HG02981 (cell line): ENCODE measurements around the gene TSN.
"Not testable (repeated sequence)": the region's sequence is repeated elsewhere in the genome, so short reads cannot be mapped to it uniquely, and the experiment has no call there.

Experiments
- ATAC-seq: cut with Tn5 transposase; IDR thresholded peaks from one replicate; pipeline ENCODE4 v1.9.1; 2021; ENCODE audit warnings: mild to moderate bottlenecking, moderate library complexity; ENCODE audit not compliant: unreplicated experiment

The TSN gene

GRCh38 chr2:121796239-121796638 is 40.8 kb downstream of the TSN start:
- ATAC-seq: peak; percentile 95

DNA sequence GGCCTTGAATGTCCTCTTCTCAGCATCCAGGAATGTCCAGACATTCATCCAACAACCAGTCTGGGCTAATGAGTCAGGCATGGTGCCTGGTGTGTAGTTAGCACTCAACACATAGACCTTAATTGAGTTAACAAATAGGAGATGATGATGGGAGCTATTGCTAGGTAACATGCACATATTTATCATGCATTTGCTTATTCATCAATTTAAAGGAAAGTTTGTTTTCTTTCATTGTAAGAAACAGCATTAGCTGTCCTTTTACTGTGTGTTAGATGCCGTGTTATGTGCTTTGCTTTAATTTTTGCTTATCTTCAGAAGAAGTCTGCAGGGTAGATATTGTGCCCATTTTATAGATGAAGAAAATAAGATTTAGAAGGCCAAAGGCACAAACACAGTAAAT is 43.2 kb downstream of the TSN start:
- ATAC-seq: no peak

DNA sequence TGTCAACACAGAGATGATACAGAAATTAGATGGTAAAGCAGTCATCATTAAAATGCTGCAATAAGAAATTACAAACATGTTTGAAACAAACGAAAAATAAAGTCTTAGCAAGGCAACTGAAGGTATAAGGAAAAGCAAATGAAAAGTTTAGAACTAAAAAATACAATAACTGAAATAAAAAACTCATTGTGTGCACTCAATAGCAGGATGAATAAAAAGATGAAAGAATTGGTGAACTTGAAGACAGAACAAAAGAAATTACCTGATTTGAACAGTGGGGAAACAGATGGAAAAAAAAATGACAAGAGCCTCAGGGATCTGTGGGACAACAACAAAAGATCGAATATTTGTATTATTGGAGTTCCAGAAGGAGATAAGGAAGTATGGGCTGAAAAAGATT is 46.5 kb downstream of the TSN start:
- ATAC-seq: no peak

DNA sequence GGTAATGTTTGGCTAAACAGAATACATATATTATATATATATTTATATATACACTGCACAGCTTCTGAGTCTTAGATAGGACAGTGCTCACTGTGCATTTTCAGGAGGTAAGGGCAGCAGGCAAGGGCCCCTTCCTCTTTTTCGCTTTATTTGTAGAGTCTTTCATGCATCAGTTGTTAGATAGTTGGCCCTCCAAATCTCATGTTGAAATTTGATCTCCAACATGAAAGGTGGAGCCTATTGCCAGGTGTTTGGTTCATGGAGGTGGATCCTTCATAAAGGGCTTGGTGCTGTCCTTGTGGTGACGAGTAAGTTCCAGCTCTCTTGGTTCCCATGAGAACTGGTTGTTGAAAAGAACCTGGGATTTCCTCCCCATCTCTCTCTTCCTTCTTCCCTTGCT is 48.1 kb downstream of the TSN start:
- ATAC-seq: no peak

DNA sequence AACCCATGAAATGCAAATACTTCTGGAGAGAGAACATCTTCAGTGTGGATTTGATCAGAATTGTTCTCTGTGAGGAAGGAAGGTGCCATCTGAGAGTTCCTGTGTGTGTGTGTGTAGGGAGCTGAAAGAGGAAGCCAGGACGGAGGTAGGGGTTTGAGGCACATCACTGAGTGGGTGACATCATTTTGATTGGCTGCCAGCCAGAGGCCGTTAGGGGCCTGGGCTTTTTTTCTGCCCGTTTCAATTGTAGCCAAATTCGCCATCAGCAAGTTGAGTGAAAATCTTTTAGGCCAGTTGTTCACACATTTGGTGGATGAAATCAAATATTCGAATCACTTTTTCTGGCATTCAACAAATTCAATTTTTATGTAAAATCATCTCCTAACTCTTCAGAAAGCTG is 48.9 kb downstream of the TSN start:
- peak; percentile 73 for ATAC-seq

DNA sequence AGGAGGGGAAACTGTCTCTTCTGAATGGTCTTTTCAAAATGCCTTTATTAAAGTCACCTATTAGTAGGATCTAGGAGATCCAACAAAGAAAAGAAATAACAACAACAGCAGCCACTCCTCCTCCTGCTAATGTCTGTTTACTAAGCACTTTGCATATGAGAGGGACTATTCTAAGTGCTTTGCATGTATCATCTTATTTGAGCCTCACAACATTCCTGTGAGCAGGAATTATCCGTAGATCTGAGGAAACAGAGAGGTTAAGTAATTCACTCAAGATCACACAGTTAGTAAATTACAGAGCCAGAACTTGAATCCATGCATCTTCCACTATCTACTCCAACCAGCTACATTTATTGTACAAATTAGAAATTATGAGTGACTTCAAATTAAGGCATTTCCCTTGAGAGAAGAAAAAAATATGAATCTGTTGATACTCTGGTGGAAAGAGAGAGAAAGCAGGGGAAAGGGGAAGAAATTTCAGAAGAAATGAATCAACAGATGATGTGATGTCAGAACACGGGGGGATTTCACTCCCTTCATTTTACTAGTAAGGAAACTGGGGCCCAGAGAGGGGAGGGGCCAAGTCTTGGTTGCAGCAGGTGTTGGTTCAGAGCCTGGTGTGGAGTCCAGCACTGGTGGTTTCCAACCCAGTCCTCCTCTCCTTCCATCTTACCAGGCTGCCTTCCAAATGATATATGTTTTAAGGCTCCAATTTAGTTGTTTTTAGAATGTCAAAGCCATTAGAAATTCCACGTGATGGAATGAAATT is 49.7 kb downstream of the TSN start:
- no peak for ATAC-seq

GRCh38 chr2:121805766-121806143 is 50.3 kb downstream of the TSN start:
- no peak for ATAC-seq

DNA sequence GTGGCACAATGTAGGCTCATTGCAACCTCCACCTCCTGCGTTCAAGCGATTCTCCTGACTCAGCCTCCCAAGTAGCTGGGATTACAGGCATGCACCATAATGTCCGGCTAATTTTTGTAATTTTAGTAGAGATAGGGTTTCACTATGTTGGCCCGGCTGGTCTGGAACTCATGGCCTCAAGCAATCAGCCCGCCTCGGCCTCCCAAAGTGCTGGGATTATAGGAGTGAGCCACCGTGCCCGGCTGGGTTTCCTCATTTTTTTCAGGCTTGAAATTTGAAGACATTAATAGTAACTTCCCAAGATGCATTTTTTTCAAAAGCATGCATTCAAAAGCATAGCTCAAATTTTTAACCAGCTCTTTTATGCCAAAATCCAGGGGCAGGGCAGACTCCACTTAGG is 52.3 kb downstream of the TSN start:
- ATAC-seq: not testable (repeated sequence)

- no peak for ATAC-seq
These were observed 54.2 kb downstream of the TSN start for GRCh38 chr2:121809607-121810006.

DNA sequence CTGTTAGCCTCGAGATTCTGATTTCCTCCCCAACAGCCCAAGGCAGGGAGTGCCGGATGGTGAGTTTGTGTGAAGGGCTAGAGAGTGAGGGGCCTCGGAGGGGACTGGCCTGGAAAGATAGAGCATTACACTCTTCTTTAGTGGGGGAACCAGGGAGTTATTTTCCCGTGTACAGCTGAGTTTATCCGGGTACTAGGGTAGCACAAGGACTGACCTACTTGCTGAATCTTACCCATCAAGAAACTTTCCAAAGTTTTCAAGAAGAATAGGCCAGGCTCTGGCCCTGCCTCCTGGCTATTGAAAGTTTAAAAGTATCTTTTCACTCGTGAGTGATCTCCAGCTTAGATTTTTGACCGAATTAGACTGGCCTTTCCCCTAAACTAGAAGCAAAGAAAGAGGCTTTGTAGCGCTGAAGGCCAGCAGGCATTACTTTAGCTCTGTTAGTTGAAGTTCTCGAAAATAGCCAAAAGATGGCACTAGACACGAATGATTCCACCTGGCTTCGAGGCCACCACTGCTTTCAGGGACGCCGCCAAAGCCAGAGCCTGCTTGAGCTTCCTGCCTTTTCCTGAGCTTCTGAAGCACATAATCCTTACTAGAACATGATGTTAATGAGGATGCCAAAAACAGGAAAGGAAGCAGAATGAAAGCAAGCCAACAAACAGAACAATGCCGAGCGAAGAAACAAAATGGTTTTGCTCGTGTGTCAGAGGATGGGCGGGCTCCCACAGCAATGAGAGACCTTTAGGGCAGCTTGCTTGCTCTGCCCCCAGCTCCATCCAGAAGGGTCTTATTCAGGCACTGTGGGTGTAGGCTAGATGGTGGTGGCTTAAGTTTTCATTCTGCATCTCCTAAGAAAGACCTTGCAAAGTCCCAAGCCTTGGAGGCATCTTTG is 55.8 kb downstream of the TSN start:
- peak; percentile 89 for ATAC-seq

- not testable (repeated sequence) for ATAC-seq
These were observed 57.6 kb downstream of the TSN start for GRCh38 chr2:121813083-121813482.

GRCh38 chr2:121815216-121815615 is 59.8 kb downstream of the TSN start:
- ATAC-seq: no peak

- no peak for ATAC-seq
These were observed 61.3 kb downstream of the TSN start for GRCh38 chr2:121816797-121817196.

GRCh38 chr2:121817304-121817703 is 61.9 kb downstream of the TSN start:
- ATAC-seq: not testable (repeated sequence)
